ENCODE data around the gene RAPGEF1.
"Not testable (repeated sequence)": the region's sequence is repeated elsewhere in the genome, so short reads cannot be mapped to it uniquely, and the experiment has no call there.

RAPGEF1 gene

DNA sequence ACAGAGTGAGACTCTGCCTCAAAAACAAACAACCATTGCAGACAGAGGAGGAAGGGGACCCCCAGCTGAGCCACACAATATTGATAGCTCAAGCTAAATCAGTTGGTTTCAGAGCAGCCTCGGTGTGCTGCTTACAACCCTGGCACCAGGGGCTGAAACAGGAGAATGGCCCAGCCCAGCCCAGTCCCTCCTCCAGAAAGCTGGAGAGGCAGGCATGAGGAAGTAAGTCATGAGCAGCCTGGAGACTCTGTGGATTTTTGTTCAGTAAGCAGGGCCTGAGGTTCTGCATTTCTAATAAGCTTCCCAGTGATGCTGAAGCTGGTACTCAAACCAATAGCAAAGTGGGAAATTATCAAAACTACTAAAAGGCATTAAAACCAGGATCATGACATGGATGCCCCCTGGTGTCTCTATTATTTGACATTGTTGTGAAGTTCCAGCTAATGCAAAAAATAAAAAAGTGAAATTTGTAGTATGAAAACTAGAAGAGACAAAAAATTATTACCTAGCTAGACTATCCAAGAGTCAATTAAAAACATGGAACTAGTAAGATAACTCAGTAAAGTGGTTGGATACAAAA lies 180.4 kb downstream of the RAPGEF1 start:
- Histone ChIP-seq H3K4me3 (no peak overlapping the region), H3K9ac (ENCODE audit: insufficient read length) (no peak overlapping the region), H3K9me3 (ENCODE audit: low read depth, low read length) (no peaks in the 10 kb centered on the region), H3K36me3 (ENCODE audit: insufficient read depth, low read length) (no peaks in the 10 kb centered on the region), H3K27ac (no peak overlapping the region)
- DNase-seq (ENCODE audit: low read depth, low spot score) = no peak
- no peak for TF ChIP-seq POLR2AphosphoS5 (IDR thresholded peaks at IDR 0.05; ENCODE audit: borderline replicate concordance, low read depth, low read length)
- no peak for TF ChIP-seq FOXP2 (optimal IDR thresholded peaks at IDR 0.05; ENCODE audit: control extremely low read depth, extremely low read length, insufficient read depth)
- TF ChIP-seq EZH2 (IDR thresholded peaks at IDR 0.05) = no peak

DNA sequence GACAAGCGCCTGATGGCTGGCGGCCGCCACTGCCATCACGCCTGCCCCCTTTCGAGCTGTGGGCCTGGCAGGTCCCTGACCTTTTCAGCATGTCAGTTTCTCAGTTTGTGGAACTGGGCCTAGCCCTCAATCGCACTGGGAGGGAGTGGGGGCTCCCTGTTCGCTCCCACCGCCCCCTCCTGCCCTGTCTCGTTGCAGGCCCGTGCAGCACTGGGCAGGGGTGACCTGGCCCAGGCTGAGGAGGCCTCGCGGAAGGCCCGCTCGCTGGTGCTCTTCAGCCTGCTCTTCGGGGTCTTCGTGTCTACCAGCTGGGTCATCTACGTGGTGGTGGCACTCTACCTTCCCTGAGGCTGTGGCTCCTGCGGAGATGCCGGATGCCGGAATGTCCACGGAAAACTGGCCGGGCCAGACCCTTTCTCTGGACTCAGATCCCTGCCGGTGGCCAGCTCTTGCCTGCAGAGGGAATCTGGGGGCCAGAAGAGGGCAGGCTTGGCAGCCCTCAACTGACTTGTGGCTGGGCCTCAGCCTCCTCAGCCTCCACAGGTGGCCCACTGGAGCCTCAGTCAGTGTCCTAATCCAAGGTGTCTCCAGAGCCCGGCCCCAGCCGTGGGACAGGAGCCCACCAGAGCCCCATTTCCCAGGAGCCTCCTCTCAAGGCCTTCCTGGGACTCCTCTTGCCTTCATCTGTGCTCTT lies 181.9 kb downstream of the RAPGEF1 start:
- DNase-seq (ENCODE audit: low read depth, low spot score) = no peak

DNA sequence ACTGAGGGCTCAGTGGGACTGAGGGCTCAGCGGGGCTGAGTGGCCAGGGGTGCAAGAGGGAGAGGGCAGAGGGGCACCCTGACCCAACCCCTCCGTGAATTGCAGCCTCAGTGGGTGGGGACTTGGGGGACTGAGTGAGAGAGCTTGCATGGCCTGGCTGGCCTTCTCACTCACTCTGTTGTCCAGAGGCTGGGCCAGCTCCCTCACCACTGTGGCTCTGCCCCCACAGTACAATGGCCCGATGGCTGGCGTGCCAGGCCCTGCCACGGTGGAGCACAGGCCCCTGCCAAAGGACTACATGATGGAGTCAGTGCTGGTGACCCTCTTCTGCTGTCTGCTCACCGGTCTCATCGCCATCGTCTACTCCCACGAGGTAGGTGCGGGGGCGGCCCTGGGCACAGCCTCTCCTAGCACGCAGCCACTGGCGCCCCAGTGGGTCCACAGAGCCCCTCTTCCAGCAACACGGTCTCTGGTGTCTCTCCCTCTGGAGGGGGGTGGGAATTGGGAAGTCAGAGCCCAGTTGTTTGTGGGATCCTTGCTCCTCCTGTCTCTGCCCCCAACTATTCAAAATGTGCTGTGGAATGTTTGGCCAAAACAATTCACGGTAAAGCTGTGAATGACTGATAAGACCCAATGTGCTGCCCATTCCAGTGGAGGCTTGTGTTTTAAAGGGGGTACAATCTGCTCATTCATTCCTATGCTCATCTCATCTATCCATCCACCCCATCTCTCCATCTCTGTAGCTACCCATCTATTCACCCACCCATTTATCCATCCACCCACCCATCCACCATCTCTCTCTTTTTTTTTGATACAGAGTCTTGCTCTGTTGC lies 183.8 kb downstream of the RAPGEF1 start:
- DNase-seq (ENCODE audit: low read depth, low spot score) = no peak
- no peak for TF ChIP-seq POLR2AphosphoS5 (IDR thresholded peaks at IDR 0.05; ENCODE audit: borderline replicate concordance, low read depth, low read length)
- no peak for TF ChIP-seq EZH2 (IDR thresholded peaks at IDR 0.05)
- no peak for TF ChIP-seq FOXP2 (optimal IDR thresholded peaks at IDR 0.05; ENCODE audit: control extremely low read depth, extremely low read length, insufficient read depth)
- Histone ChIP-seq H3K9ac (ENCODE audit: insufficient read length) (no peak overlapping the region), H3K9me3 (ENCODE audit: low read depth, low read length) (no peaks in the 10 kb centered on the region), H3K27ac (no peak overlapping the region), H3K4me3 (no peak overlapping the region), H3K36me3 (ENCODE audit: insufficient read depth, low read length) (no peaks in the 10 kb centered on the region)

More for the DNA sequence above, 181.9 kb downstream of the RAPGEF1 start:
- TF ChIP-seq EZH2 (IDR thresholded peaks at IDR 0.05) = no peak
- TF ChIP-seq POLR2AphosphoS5 (IDR thresholded peaks at IDR 0.05; ENCODE audit: borderline replicate concordance, low read depth, low read length) = no peak
- no peak for TF ChIP-seq FOXP2 (optimal IDR thresholded peaks at IDR 0.05; ENCODE audit: control extremely low read depth, extremely low read length, insufficient read depth)
- H3K36me3 ChIP-seq (ENCODE audit: insufficient read depth, low read length) = no peaks in the 10 kb centered on the region
- no peak overlapping the region for H3K27ac ChIP-seq
- H3K4me3 ChIP-seq = no peak overlapping the region
- H3K9me3 ChIP-seq (ENCODE audit: low read depth, low read length) = no peaks in the 10 kb centered on the region
- H3K9ac ChIP-seq (ENCODE audit: insufficient read length) = no peak overlapping the region

DNA sequence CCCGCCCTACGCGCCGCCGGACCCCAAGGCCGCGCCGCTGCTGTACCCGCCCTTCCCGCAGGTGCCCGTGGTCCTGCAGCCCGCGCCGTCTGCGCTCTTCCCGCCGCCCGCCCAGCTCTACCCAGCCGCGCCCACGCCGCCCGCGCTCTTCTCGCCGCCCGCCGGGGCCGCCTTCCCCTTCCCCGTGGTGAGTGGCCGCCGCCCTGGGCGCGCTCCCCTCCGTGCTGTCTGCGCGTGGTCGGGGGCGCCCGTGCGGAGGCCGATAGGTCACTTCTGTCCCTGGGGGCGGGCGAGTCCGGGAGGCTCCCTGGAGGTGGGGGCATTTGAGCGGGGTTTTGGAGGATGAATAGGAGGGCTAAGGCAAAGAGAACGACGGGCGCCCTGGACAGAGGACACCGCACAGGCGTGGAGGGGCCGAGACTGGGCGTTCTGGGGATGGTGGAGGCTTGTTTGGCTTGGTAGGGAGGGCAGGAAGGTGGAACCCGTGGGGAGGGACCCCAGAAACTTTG lies 185.0 kb downstream of the RAPGEF1 start:
- Histone ChIP-seq H3K9ac (ENCODE audit: insufficient read length) (no peak overlapping the region), H3K9me3 (ENCODE audit: low read depth, low read length) (no peaks in the 10 kb centered on the region), H3K4me3 (no peak overlapping the region), H3K27ac (no peak overlapping the region), H3K36me3 (ENCODE audit: insufficient read depth, low read length) (no peaks in the 10 kb centered on the region)
- TF ChIP-seq FOXP2 (optimal IDR thresholded peaks at IDR 0.05; ENCODE audit: control extremely low read depth, extremely low read length, insufficient read depth) = no peak
- no peak for TF ChIP-seq POLR2AphosphoS5 (IDR thresholded peaks at IDR 0.05; ENCODE audit: borderline replicate concordance, low read depth, low read length)
- TF ChIP-seq EZH2 (IDR thresholded peaks at IDR 0.05) = no peak
- no peak for DNase-seq (ENCODE audit: low read depth, low spot score)

DNA sequence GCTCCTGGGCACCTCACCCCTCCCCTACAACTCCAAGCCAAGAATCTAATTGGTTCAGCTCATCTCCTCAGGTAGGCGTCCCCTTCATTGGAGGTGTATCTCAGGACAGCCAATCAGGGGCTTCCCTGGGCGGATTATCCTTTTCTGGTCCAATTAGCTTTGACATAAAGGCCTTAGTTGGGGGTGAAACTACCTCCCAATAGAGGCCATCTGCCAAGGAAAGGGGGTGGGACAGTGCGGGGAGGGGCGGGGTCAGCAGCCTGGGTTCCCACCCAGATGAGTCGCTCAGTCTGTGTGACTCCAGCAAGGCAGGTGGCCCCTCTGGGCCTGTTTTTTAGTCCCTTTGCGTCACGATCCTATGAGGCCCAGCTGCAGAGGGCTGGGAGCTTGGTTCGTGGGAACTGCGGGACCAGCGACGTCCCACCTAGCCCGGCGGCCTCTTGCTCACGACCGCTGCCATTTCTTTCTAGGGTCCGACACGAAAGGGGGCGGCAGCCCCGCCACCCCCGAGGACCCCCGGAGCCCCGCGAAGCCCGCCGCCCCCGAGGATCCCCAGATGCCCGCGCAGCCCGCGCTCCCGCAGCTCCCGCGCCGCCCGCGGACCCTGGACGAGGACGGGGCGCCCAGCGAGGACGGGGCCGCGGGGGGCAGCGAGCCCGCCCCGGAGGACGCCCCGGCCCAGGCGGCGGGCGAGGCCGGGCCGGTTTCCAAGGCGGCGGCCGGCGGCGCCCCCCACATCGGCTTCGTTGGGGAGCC lies 185.6 kb downstream of the RAPGEF1 start:
- H3K9ac ChIP-seq (ENCODE audit: insufficient read length) = no peak overlapping the region
- H3K36me3 ChIP-seq (ENCODE audit: insufficient read depth, low read length) = no peaks in the 10 kb centered on the region
- no peak for TF ChIP-seq EZH2 (IDR thresholded peaks at IDR 0.05)
- TF ChIP-seq POLR2AphosphoS5 (IDR thresholded peaks at IDR 0.05; ENCODE audit: borderline replicate concordance, low read depth, low read length) = no peak
- no peak for TF ChIP-seq FOXP2 (optimal IDR thresholded peaks at IDR 0.05; ENCODE audit: control extremely low read depth, extremely low read length, insufficient read depth)
- no peaks in the 10 kb centered on the region for H3K9me3 ChIP-seq (ENCODE audit: low read depth, low read length)
- no peak for DNase-seq (ENCODE audit: low read depth, low spot score)
- no peak overlapping the region for H3K27ac ChIP-seq
- no peak overlapping the region for H3K4me3 ChIP-seq

DNA sequence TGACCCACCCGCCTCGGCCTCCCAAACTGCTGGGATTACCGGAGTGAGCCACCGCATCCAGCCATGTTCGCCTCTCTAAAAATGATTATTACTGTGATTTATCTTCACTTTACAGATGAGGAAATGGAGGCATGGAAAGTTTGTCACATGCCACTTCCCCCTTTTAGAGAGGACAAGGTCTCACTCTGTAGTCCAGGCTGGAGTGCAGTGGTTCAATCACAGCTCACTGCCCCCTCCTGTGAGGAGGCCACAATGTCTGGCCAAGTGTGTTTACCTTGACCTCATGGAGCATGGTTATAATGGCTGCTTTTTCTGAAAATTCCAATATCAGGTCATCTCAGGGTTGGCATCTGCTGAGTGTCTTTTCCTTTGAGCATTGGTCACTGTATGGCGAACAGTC lies 187.8 kb downstream of the RAPGEF1 start:
- H3K9ac ChIP-seq (ENCODE audit: insufficient read length) = no peak overlapping the region
- TF ChIP-seq POLR2AphosphoS5 (IDR thresholded peaks at IDR 0.05; ENCODE audit: borderline replicate concordance, low read depth, low read length) = no peak
- H3K36me3 ChIP-seq (ENCODE audit: insufficient read depth, low read length) = no peaks in the 10 kb centered on the region
- H3K9me3 ChIP-seq (ENCODE audit: low read depth, low read length) = no peaks in the 10 kb centered on the region
- DNase-seq (ENCODE audit: low read depth, low spot score) = no peak
- no peak overlapping the region for H3K4me3 ChIP-seq
- H3K27ac ChIP-seq = no peak overlapping the region

DNA sequence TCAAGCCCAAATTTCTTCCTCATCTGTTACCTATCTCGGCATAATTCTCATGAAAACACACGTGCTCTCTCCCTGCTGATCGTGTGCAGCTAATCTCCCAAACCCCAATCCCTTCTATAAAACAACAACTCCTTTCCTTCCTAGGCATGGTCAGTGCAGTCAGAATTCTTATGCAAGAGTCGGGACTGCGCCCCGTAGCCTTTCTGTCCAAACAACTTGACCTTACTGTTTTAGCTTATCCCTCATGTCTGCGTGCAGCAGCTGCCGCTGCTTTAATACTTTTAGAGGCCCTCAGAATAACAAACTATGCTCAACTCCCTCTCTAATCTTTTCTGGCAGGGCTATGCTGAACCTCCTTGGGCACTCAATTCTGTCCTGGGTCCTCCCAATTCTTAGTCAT lies 189.4 kb downstream of the RAPGEF1 start:
- not testable (repeated sequence) for H3K27ac ChIP-seq; H3K9ac ChIP-seq (ENCODE audit: insufficient read length); H3K36me3 ChIP-seq (ENCODE audit: insufficient read depth, low read length); H3K9me3 ChIP-seq (ENCODE audit: low read depth, low read length); DNase-seq (ENCODE audit: low read depth, low spot score); H3K4me3 ChIP-seq

DNA sequence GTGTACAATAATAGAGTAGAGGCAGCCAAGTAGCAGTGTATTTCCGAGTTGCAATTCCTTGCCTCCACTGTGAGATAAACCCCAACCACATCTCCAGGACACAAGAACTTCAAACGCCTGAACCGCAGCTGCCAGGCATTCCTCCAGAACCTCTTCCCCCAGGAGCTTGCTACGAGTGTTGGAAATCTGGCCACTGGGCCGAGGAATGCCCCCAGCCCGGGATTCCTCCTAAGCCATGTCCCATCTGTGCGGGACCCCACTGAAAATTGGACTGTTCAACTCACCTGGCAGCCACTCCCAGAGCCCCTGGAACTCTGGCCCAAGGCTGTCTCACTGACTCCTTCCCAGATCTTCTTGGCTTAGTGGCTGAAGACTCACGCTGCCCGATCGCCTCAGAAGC lies 190.7 kb downstream of the RAPGEF1 start:
- H3K9ac ChIP-seq (ENCODE audit: insufficient read length); H3K36me3 ChIP-seq (ENCODE audit: insufficient read depth, low read length); H3K27ac ChIP-seq; H3K9me3 ChIP-seq (ENCODE audit: low read depth, low read length); DNase-seq (ENCODE audit: low read depth, low spot score); H3K4me3 ChIP-seq: not testable (repeated sequence)

Measured in SK-N-MC (cell line).